H1 (cell line): ENCODE data around the gene ECEL1. TPM values are rescaled to one million over a fixed set of nuclear protein-coding genes. Genes with fewer than 3 reads are reported as not detected.

Experiments
- JUND ChIP-seq: IDR thresholded peaks from 2 replicates; pipeline ENCODE4 v1.6.1; 2011; ENCODE audit warnings: mild to moderate bottlenecking, improper control_type of control experiment, low read length
- RAD21 ChIP-seq, 2 experiments: IDR thresholded peaks in 1 of 2; conservative IDR thresholded peaks in 1 of 2; 2 replicates each; pipeline ENCODE4 v1.6.1; 2011; ENCODE audit warnings: low read depth in 2 of 2, low read length in 2 of 2, improper control_type of control experiment in 1 of 2, inconsistent platforms in 1 of 2, mild to moderate bottlenecking in 1 of 2, moderate library complexity in 1 of 2
- SIN3A ChIP-seq, 2 experiments: IDR thresholded peaks in 1 of 2; conservative IDR thresholded peaks in 1 of 2; 2 replicates each; pipeline ENCODE4 v1.6.1; 2011 to 2012; ENCODE audit warnings: low read length in 2 of 2, improper control_type of control experiment in 1 of 2, low read depth in 1 of 2, mild to moderate bottlenecking in 1 of 2
- SP4 ChIP-seq: IDR thresholded peaks from 2 replicates; pipeline ENCODE4 v1.6.1; 2012; ENCODE audit warnings: low read length, inconsistent platforms
- polyA plus RNA-seq, 7 experiments: library from polyadenylated mRNA; depleted of rRNA in 3 of 7; stranded (reverse) in 5 of 7; unstranded in 2 of 7; fragments of >200 nt in 5 of 7; fragments of 200-250 nt in 2 of 7; gene quantifications; 1 replicate in 5 of 7; 2 replicates in 1 of 7; 4 replicates in 1 of 7; pipeline versions ENCODE4 v1.2.1 to v1.2.3, GENCODE V29; 2011 to 2013; ENCODE audit warnings: missing spikeins in 2 of 7, mixed read lengths in 2 of 7
- total RNA-seq: library from RNA; stranded (reverse); fragmentation: NEBNext Ultra II Directional; extraction: Animal tissue kit (Norgen Biotek cat#: 25700); gene quantifications from 2 replicates; pipeline ENCODE4 v1.2.1, GENCODE V29; 2021

ECEL1 gene
- total and polyA plus RNA-seq, 2 of the 8 experiments (the other 6 are each of a cell fraction or from before 2014, with no cell fraction given) = 7.7 to 20.2 TPM

GRCh38 chr2:232458661-232459418 lies 28.8 kb downstream of the ECEL1 start (continued):
- TF ChIP-seq JUND = no peak
- TF ChIP-seq SP4 = no peak
- no peak for TF ChIP-seq RAD21 (IDR thresholded peaks at IDR 0.05 in 1 of 2, conservative IDR thresholded peaks at IDR 0.05 in 1 of 2; ENCODE audit: low read depth in 2 of 2, low read length in 2 of 2)
- no peak for TF ChIP-seq SIN3A (conservative IDR thresholded peaks at IDR 0.05 in 1 of 2, IDR thresholded peaks at IDR 0.05 in 1 of 2; ENCODE audit: low read depth in 1 of 2, low read length in 2 of 2)
- TF ChIP-seq, all 59 proteins: peak for 0
